ENCODE results near the gene PGBD4.

The PGBD4 gene

DNA sequence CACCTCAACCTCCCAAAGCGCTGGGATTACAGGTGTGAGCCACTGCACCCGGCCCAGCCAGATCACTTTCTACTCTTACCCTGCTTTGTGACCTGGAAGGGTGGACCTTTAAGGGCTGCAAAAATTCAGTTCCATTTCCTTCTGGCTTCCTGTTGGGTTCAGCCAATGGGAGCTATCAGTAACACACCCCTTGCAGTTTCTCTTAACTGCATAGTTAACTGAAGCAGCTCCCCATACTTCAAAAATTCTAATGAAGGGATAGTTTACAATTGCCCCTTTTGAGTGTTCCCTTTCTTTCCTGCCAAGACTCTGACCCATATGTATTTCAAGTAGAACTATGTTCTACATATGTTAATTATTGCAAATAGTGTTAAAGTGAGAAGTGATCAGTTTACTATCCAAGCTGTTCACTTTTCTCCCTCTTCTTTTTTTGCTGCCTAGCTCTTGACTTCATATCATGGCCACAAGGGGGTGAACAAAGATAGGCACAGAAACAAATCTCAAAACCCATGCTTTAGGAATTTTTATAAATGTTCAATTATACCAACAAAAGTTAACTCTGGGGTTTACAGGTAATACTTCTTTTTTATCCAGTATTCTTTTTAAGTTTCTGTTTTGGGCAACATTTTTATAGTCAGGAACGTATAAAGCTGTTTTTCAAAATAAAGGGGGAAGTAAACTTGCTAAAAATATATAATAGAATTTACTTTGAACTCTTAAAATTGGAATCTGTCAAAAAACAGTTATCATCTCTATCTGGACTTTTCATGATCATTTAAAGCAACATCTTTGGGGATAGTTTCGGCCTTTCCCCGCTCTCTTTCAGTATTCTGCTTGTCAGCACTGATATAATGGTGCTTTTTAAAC lies 8.1 kb downstream of the PGBD4 start:
- Histone ChIP-seq H3K27ac (no peak overlapping the region), H3K4me1 (no peaks in the 10 kb centered on the region), H3K79me2 (no peaks in the 10 kb centered on the region), H3K36me3 (ENCODE audit: control insufficient read depth, insufficient read depth, low read length) (no peaks in the 10 kb centered on the region), H3K27me3 (ENCODE audit: control insufficient read depth, insufficient read depth, low read length) (no peaks in the 10 kb centered on the region), H3K9ac (no peak overlapping the region), H3K4me3 (ENCODE audit: low read depth, low read length) (no peak overlapping the region), H3K4me2 (ENCODE audit: low read length) (no peak overlapping the region), H2AFZ (no peak overlapping the region), H3K9me3 (ENCODE audit: control insufficient read depth, low read length) (no peaks in the 10 kb centered on the region)
- TF ChIP-seq, protein P1, sequence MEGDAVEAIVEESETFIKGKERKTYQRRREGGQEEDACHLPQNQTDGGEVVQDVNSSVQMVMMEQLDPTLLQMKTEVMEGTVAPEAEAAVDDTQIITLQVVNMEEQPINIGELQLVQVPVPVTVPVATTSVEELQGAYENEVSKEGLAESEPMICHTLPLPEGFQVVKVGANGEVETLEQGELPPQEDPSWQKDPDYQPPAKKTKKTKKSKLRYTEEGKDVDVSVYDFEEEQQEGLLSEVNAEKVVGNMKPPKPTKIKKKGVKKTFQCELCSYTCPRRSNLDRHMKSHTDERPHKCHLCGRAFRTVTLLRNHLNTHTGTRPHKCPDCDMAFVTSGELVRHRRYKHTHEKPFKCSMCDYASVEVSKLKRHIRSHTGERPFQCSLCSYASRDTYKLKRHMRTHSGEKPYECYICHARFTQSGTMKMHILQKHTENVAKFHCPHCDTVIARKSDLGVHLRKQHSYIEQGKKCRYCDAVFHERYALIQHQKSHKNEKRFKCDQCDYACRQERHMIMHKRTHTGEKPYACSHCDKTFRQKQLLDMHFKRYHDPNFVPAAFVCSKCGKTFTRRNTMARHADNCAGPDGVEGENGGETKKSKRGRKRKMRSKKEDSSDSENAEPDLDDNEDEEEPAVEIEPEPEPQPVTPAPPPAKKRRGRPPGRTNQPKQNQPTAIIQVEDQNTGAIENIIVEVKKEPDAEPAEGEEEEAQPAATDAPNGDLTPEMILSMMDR (IDR thresholded peaks at IDR 0.05): peak; percentile 18

DNA sequence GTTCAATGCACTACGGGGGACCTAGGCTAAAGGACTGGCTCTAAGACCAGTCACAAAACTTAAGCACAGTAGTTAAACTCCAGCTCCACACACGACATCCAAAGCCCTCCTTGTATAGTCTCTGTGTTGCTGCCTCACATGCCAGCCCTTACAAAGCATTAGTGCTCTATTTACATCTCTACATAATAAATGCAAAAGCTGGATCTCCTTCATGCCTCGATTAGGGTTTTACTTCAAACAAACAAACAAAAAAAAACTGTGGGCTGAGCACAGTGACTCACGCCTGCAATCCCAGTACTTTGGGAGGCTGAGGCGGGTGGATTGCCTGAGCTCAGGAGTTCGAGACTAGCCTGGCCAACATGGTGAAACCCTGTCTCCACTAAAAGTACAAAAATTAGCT lies 9.6 kb downstream of the PGBD4 start:
- H3K9ac ChIP-seq: no peak overlapping the region
- no peak overlapping the region for H3K4me3 ChIP-seq (ENCODE audit: low read depth, low read length)
- H3K9me3 ChIP-seq (ENCODE audit: control insufficient read depth, low read length): no peaks in the 10 kb centered on the region
- no peak overlapping the region for H3K4me2 ChIP-seq (ENCODE audit: low read length)
- no peak overlapping the region for H3K27ac ChIP-seq
- no peak overlapping the region for H2AFZ ChIP-seq
- H3K79me2 ChIP-seq: no peaks in the 10 kb centered on the region
- TF ChIP-seq, protein P1 (IDR thresholded peaks at IDR 0.05): no peak
- no peaks in the 10 kb centered on the region for H3K4me1 ChIP-seq
- no peaks in the 10 kb centered on the region for H3K36me3 ChIP-seq (ENCODE audit: control insufficient read depth, insufficient read depth, low read length)
- no peaks in the 10 kb centered on the region for H3K27me3 ChIP-seq (ENCODE audit: control insufficient read depth, insufficient read depth, low read length)

DNA sequence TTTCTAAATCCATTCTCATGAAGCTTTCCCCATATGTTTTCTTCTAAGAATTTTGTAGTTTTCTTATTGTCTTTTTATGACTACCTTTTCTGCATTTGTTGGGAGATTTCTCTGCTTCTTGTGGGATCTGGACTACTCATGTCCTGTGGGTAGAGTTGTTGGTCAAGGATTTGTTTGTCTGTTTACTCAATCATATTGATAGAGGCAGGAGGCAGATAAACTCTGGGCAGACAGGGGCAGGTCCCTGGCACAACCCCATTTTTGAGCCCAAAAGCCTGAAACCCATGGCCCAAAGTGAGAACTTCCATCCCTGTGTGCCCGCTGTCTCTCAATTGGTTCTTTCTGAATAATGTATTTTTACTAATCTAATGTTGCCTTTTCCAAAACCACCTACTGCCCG lies 12.3 kb downstream of the PGBD4 start:
- Histone ChIP-seq H3K27ac (no peak overlapping the region), H3K4me3 (ENCODE audit: low read depth, low read length) (no peak overlapping the region), H3K27me3 (ENCODE audit: control insufficient read depth, insufficient read depth, low read length) (no peaks in the 10 kb centered on the region), H3K4me1 (no peaks in the 10 kb centered on the region), H3K36me3 (ENCODE audit: control insufficient read depth, insufficient read depth, low read length) (no peaks in the 10 kb centered on the region), H3K79me2 (no peaks in the 10 kb centered on the region), H3K9ac (no peak overlapping the region), H2AFZ (no peak overlapping the region), H3K4me2 (ENCODE audit: low read length) (no peak overlapping the region), H3K9me3 (ENCODE audit: control insufficient read depth, low read length) (no peaks in the 10 kb centered on the region)
- TF ChIP-seq, protein P1 (IDR thresholded peaks at IDR 0.05): no peak

DNA sequence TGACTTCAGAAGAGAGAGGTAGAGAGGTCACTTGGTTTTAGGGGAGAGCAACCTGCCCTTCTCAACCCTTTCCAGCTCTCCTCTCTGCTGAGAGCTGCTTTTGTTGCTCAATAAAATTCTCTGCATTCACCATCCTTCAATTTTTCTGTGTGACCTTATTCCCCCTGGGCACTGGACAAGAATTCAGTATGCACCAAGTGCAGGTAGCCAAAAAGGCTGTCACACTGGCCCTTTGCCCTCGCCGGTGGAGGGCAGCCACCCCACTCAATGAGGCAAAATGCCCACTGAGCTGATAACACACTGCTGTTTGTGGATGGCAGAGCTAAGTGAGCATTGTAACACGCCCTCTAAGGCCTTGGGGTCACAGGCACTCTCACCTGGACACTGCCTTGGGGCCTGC lies 12.9 kb downstream of the PGBD4 start:
- no peaks in the 10 kb centered on the region for H3K27me3 ChIP-seq (ENCODE audit: control insufficient read depth, insufficient read depth, low read length)
- H3K9ac ChIP-seq: no peak overlapping the region
- no peaks in the 10 kb centered on the region for H3K79me2 ChIP-seq
- no peak overlapping the region for H3K4me2 ChIP-seq (ENCODE audit: low read length)
- H2AFZ ChIP-seq: no peak overlapping the region
- no peaks in the 10 kb centered on the region for H3K9me3 ChIP-seq (ENCODE audit: control insufficient read depth, low read length)
- H3K4me1 ChIP-seq: no peaks in the 10 kb centered on the region
- H3K36me3 ChIP-seq (ENCODE audit: control insufficient read depth, insufficient read depth, low read length): no peaks in the 10 kb centered on the region
- TF ChIP-seq, protein P1 (IDR thresholded peaks at IDR 0.05): no peak
- no peak overlapping the region for H3K4me3 ChIP-seq (ENCODE audit: low read depth, low read length)
- H3K27ac ChIP-seq: no peak overlapping the region

DNA sequence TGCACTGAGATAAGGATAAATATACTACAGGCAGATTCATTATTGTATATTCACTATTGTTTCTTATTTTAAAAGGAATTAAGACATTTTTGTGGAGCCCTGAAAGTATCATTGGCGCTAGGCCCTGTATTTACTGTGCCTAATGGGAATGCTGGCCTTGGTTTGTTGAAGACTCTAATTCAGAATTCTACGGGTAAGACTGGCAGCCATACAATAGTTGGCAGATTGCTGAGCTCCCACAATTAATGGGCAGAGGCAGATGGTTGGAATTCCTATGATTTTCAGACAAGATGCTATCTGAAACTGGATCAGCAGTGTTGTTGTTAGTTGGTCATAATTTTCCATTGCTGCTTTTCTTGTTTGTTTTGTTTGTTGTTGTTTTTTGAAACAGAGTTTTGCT lies 14.7 kb downstream of the PGBD4 start:
- Histone ChIP-seq H3K27me3 (ENCODE audit: control insufficient read depth, insufficient read depth, low read length) (no peaks in the 10 kb centered on the region), H3K4me1 (no peaks in the 10 kb centered on the region), H3K9me3 (ENCODE audit: control insufficient read depth, low read length) (no peaks in the 10 kb centered on the region), H2AFZ (no peak overlapping the region), H3K4me3 (ENCODE audit: low read depth, low read length) (no peak overlapping the region), H3K36me3 (ENCODE audit: control insufficient read depth, insufficient read depth, low read length) (no peaks in the 10 kb centered on the region), H3K4me2 (ENCODE audit: low read length) (no peak overlapping the region), H3K9ac (no peak overlapping the region), H3K27ac (no peak overlapping the region), H3K79me2 (no peaks in the 10 kb centered on the region)
- TF ChIP-seq, protein P1 (IDR thresholded peaks at IDR 0.05): no peak
